NB4 (cell line): ENCODE measurements around the gene JAG2.

ENCODE experiments used
- DNase-seq: peaks from one replicate; pipeline ENCODE4 v3.0.0; 2010; ENCODE audit warnings: low read depth
- H3K4me3 ChIP-seq: one replicate; pipeline ENCODE4 v1.5.1; 2011; ENCODE audit warnings: mild to moderate bottlenecking, low read depth, low read length, moderate library complexity
- MYC ChIP-seq: IDR thresholded peaks from 2 replicates; pipeline ENCODE4 v1.6.1; 2011; ENCODE audit warnings: low read depth, low read length
- POLR2A ChIP-seq: IDR thresholded peaks from 2 replicates; pipeline ENCODE4 v1.6.1; 2011; ENCODE audit warnings: mild to moderate bottlenecking; ENCODE audit not compliant: insufficient read length; ENCODE audit errors: extremely low read depth
- TF ChIP-seq, protein P1 (sequence below): IDR thresholded peaks from 2 replicates; pipeline ENCODE4 v1.6.1; 2011; ENCODE audit warnings: low read depth, low read length
- TF ChIP-seq, protein P2 (sequence below): IDR thresholded peaks from one replicate; pipeline ENCODE4 v1.5.1; 2012; ENCODE audit warnings: low read depth, low read length

JAG2 gene

DNA sequence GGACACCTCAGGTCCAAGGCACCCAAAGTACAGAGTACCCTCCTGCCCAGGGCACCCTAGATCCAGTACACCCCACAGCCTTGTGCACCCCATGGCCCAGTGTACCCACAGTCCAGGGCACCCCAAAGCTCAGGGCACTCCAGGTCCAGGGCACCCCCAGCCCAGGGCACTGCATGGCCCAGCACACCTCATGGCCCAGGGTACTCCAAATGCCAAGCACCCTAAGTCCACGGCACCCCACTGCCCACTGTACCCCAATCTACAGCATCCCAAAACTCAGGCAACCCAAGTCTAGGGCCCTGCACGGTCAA is 6.0 kb downstream of the JAG2 start:
- TF ChIP-seq POLR2A (no peak), MYC (no peak)
- TF ChIP-seq, protein P1, sequence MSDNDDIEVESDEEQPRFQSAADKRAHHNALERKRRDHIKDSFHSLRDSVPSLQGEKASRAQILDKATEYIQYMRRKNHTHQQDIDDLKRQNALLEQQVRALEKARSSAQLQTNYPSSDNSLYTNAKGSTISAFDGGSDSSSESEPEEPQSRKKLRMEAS: no peak
- TF ChIP-seq, protein P2, sequence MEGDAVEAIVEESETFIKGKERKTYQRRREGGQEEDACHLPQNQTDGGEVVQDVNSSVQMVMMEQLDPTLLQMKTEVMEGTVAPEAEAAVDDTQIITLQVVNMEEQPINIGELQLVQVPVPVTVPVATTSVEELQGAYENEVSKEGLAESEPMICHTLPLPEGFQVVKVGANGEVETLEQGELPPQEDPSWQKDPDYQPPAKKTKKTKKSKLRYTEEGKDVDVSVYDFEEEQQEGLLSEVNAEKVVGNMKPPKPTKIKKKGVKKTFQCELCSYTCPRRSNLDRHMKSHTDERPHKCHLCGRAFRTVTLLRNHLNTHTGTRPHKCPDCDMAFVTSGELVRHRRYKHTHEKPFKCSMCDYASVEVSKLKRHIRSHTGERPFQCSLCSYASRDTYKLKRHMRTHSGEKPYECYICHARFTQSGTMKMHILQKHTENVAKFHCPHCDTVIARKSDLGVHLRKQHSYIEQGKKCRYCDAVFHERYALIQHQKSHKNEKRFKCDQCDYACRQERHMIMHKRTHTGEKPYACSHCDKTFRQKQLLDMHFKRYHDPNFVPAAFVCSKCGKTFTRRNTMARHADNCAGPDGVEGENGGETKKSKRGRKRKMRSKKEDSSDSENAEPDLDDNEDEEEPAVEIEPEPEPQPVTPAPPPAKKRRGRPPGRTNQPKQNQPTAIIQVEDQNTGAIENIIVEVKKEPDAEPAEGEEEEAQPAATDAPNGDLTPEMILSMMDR: no peak
- DNase-seq: no peak

DNA sequence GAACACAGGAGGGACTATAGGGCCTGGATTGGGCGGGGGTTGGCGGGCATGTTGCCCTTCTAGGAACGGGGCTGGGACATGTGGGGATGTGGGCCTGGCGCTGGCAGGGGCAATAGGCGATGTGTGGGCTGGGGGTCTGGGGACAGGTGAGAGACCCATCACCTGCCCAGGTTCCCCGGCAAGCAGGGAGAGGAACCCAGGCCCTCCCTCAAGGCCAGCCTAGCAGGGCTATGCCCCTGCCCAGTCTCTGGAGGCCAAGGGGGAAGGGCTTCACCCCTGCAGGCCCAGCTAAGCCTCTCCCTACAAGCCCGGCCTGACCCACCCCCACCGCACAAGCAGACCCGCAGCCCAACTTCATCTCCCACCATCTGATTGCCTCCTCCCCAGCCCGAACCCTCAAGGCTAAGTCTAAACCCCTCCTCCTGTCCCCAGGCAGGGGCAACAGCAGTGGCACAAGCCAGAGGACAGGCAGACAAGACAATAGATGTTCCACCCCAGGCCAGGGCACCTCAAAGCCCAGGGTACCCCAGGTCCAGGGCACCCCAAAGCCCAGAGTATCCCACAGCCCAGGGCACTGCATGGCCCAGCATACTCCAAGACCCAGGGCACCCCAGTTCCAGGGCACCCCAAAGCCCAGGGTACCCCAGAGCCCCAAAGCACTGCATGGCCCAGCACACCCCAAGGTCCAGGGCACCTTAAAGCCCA is 6.5 kb downstream of the JAG2 start:
- no peak for DNase-seq
- TF ChIP-seq, protein P1: no peak
- no peak for TF ChIP-seq POLR2A
- TF ChIP-seq, protein P2: no peak
- no peak for TF ChIP-seq MYC
- no peak overlapping the region for H3K4me3 ChIP-seq

More for the DNA sequence above, 6.0 kb downstream of the JAG2 start:
- H3K4me3 ChIP-seq: no peak overlapping the region

DNA sequence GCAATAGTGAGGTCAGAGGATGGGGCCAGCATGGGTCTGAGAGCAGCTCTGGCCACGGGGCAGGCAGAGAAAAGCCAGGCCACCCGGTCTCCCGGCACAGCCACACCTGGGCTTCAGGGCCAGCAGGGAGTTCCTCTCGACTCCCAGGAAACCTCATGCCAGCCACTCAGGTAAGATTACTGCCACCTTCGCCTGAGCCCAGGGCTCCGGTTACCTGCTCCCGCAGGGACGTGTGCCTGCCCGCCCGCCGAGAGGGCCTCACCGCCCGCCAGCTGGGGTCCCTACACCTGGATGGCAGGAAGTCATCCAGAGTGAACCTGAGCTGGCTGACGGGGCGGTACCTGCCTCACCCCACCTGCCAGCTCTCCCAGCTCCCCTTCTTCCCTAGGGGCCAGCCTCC is 7.3 kb downstream of the JAG2 start:
- no peak for TF ChIP-seq MYC
- TF ChIP-seq, protein P1: no peak
- TF ChIP-seq, protein P2: no peak
- no peak for TF ChIP-seq POLR2A
- no peak for DNase-seq
- H3K4me3 ChIP-seq: no peak overlapping the region

DNA sequence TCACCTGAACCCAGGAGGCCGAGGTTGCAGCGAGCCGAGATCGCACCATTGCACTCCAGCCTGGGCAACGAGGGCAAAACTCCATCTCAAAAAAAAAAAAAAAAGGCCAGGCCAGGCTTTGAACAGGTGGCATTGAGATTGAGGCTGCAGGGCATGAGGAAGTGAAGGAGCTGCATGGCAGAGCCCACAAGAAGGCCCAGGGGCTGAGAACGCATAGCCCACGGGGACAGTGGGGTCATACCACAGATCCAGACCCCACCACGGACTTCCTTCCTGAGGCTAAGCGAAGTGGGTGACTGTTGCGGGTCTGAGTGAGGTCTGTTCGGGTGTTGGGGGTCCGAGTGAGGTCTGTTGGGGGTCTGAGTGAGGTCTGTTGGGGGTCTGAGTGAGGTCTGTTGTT is 7.8 kb downstream of the JAG2 start:
- TF ChIP-seq, protein P2: no peak
- no peak for TF ChIP-seq POLR2A
- TF ChIP-seq MYC: no peak
- TF ChIP-seq, protein P1: no peak
- no peak overlapping the region for H3K4me3 ChIP-seq
- no peak for DNase-seq

DNA sequence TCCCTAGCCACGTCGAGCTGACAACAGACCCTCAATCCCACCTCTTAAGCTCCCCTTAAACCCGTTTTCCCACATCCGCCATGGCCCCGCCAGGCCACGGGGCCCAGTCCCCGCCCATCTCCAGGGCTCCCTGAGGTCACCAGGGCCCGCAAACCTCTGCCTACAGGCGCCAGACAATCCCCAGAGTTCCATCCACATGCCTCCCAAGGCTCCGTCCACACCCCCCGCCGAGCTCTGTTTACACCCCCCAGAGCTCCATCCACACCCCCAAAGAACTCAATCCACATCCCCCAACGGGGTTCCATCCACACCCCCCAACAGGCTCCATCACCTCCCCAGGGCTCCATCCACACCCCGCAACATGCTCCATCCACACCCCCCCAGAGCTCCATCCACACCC is 9.2 kb downstream of the JAG2 start:
- H3K4me3 ChIP-seq: no peak overlapping the region
- no peak for DNase-seq
- TF ChIP-seq POLR2A (no peak), MYC (no peak)
- TF ChIP-seq, protein P1: no peak
- TF ChIP-seq, protein P2: no peak
